ENCODE measurements around the gene DGKH. TPM values are rescaled to one million over a fixed set of nuclear protein-coding genes. Genes with fewer than 3 reads are reported as not detected.

The DGKH gene
- total RNA-seq, 2 donors from 2014 or later: 3.6 to 4.7 TPM

- Histone ChIP-seq H3K4me3 (no peak overlapping the region), H3K27ac (no peak overlapping the region), H3K4me1 (peaks cover 15% of the 10 kb centered on the region), H3K9me3 (no peaks in the 10 kb centered on the region), H3K27me3 (no peaks in the 10 kb centered on the region), H3K36me3 (replicated peaks in 1 of 2; ENCODE audit: insufficient read depth in 1 of 2, low read depth in 2 of 2) (no peaks in the 10 kb centered on the region)
- intact Hi-C loops (cut with DNase I): loop anchor here (10.0 kb wide), 1 partner anchor 426 kb away; no protein-coding TSS in a partner anchor
- TF ChIP-seq CTCF (IDR thresholded peaks at IDR 0.05) (no peak), POLR2A (IDR thresholded peaks at IDR 0.05) (no peak)
- 91 to 96% methylated on average over 3 of the region's 3 CpGs for WGBS, 2 donors
- DNase-seq (no peak), ATAC-seq (no peak)
Observed at GRCh38 chr13:42100960-42101359, 52.5 kb downstream of the DGKH start.

- H3K4me1 ChIP-seq: peaks cover 15% of the 10 kb centered on the region
- no peaks in the 10 kb centered on the region for H3K9me3 ChIP-seq
- TF ChIP-seq CTCF (IDR thresholded peaks at IDR 0.05) (no peak), POLR2A (IDR thresholded peaks at IDR 0.05) (no peak)
- ATAC-seq (no peak), DNase-seq (peak in 3 of 4 donors; percentile 27 to 49 (median 33))
- intact Hi-C loops (cut with DNase I): loop anchor here (10.0 kb wide), 1 partner anchor 427 kb away; no protein-coding TSS in a partner anchor
- H3K36me3 ChIP-seq (replicated peaks in 1 of 2; ENCODE audit: insufficient read depth in 1 of 2, low read depth in 2 of 2): no peaks in the 10 kb centered on the region
- 32 to 42% methylated on average over 3 of the region's 3 CpGs for WGBS, 2 donors
- H3K27me3 ChIP-seq: no peaks in the 10 kb centered on the region
- H3K27ac ChIP-seq: no peak overlapping the region
- no peak overlapping the region for H3K4me3 ChIP-seq
Observed at GRCh38 chr13:42101821-42102585, 53.6 kb downstream of the DGKH start.

- intact Hi-C loops (cut with DNase I): loop anchor here (10.0 kb wide), 1 partner anchor 428 kb away; no protein-coding TSS in a partner anchor
- no peak for ATAC-seq
Observed at GRCh38 chr13:42102961-42103865, 54.8 kb downstream of the DGKH start.

GRCh38 chr13:42106998-42107397, 58.5 kb downstream of the DGKH start:
- WGBS, 2 donors: 88 to 89% methylated on average over 4 of the region's 4 CpGs
- DNase-seq (no peak), ATAC-seq (no peak)
- H3K27me3 ChIP-seq: no peaks in the 10 kb centered on the region
- TF ChIP-seq CTCF (IDR thresholded peaks at IDR 0.05) (no peak), POLR2A (IDR thresholded peaks at IDR 0.05) (no peak)
- peaks cover 10% of the 10 kb centered on the region for H3K4me1 ChIP-seq
- H3K27ac ChIP-seq: no peak overlapping the region
- intact Hi-C loops (cut with DNase I): loop anchor here (10.0 kb wide), 1 partner anchor 432 kb away; no protein-coding TSS in a partner anchor
- H3K4me3 ChIP-seq: no peak overlapping the region
- H3K9me3 ChIP-seq: no peaks in the 10 kb centered on the region
- H3K36me3 ChIP-seq (replicated peaks in 1 of 2; ENCODE audit: insufficient read depth in 1 of 2, low read depth in 2 of 2): no peaks in the 10 kb centered on the region

More at GRCh38 chr13:42102961-42103865, 54.8 kb downstream of the DGKH start:
- Histone ChIP-seq H3K27me3 (no peaks in the 10 kb centered on the region), H3K9me3 (no peaks in the 10 kb centered on the region), H3K4me3 (no peak overlapping the region), H3K4me1 (peaks cover 15% of the 10 kb centered on the region), H3K27ac (no peak overlapping the region), H3K36me3 (replicated peaks in 1 of 2; ENCODE audit: insufficient read depth in 1 of 2, low read depth in 2 of 2) (no peaks in the 10 kb centered on the region)
- TF ChIP-seq POLR2A (IDR thresholded peaks at IDR 0.05) (no peak), CTCF (IDR thresholded peaks at IDR 0.05) (no peak)
- 87 to 92% methylated on average over 5 of the region's 5 CpGs for WGBS, 2 donors
- DNase-seq: no peak

All from body of pancreas (tissue), 4 donors.